Adrenal gland (tissue), 5 donors: ENCODE measurements around the gene DNAJC15.

Source experiments
- POLR2A ChIP-seq, 2 donors: fragments of 450-650 bp; IDR thresholded peaks; one replicate each; pipeline ENCODE4 v1.6.1; 2017; ENCODE audit warnings: antibody characterized with exemption in 2 of 2, mild to moderate bottlenecking in 2 of 2, moderate library complexity in 1 of 2
- TF ChIP-seq, protein P1 (sequence below), 6 experiments: fragments of 450-650 bp in 4 of 6; fragments of 200-600 bp in 2 of 6; sonication (generic) in 1 of 6; IDR thresholded peaks; 1 replicate in 5 of 6; 2 replicates in 1 of 6; pipeline versions ENCODE4 v1.5.1 to v1.8.0; 2016 to 2021; ENCODE audit warnings: antibody characterized with exemption in 6 of 6, mild to moderate bottlenecking in 2 of 6, moderate library complexity in 1 of 6
- donor health status: DM: no; HTN: no; CAD: no.

DNA sequence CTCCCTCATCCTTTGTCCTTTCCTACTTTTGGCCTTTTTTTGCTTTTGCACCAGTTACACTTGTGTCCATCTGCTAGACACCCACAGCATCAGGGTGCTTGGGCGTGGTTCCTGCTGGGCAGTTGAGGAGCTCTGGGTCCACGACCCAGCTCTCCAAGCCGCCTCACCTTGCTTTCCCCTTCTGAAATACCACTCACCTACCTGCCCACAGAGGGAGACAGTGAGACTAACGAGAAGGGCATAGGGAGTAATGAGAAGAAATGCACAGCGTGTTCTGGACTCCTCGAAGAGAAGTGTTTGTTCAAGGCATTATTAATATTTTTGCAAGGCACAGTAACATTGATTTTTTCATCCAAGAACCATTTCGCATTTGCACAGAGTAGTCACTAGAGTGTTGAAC is 92.9 kb downstream of the DNAJC15 start:
- TF ChIP-seq, protein P1, sequence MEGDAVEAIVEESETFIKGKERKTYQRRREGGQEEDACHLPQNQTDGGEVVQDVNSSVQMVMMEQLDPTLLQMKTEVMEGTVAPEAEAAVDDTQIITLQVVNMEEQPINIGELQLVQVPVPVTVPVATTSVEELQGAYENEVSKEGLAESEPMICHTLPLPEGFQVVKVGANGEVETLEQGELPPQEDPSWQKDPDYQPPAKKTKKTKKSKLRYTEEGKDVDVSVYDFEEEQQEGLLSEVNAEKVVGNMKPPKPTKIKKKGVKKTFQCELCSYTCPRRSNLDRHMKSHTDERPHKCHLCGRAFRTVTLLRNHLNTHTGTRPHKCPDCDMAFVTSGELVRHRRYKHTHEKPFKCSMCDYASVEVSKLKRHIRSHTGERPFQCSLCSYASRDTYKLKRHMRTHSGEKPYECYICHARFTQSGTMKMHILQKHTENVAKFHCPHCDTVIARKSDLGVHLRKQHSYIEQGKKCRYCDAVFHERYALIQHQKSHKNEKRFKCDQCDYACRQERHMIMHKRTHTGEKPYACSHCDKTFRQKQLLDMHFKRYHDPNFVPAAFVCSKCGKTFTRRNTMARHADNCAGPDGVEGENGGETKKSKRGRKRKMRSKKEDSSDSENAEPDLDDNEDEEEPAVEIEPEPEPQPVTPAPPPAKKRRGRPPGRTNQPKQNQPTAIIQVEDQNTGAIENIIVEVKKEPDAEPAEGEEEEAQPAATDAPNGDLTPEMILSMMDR (IDR thresholded peaks at IDR 0.05): no peak
- no peak for TF ChIP-seq POLR2A (IDR thresholded peaks at IDR 0.05)
